AG20443 (cell line): ENCODE data around the gene XYLT1.

Experiments used
- DNase-seq: peaks from one replicate; pipeline ENCODE4 v3.0.0; 2012; ENCODE audit warnings: low spot score, mixed read lengths

Gene XYLT1

GRCh38 chr16:17282247-17282646, 188.5 kb downstream of the XYLT1 start:
- DNase-seq: no peak

- no peak for DNase-seq
Measured at GRCh38 chr16:17281052-17281451, 189.7 kb downstream of the XYLT1 start.

GRCh38 chr16:17278988-17279387, 191.8 kb downstream of the XYLT1 start:
- DNase-seq: no peak

- DNase-seq: no peak
Measured at GRCh38 chr16:17277981-17278381, 192.8 kb downstream of the XYLT1 start.

- DNase-seq: no peak
Measured at GRCh38 chr16:17276610-17277009, 194.2 kb downstream of the XYLT1 start.

- DNase-seq: no peak
Measured at GRCh38 chr16:17276010-17276530, 194.7 kb downstream of the XYLT1 start.

- no peak for DNase-seq
Measured at GRCh38 chr16:17275076-17276009, 195.4 kb downstream of the XYLT1 start.

GRCh38 chr16:17273142-17273561, 197.6 kb downstream of the XYLT1 start:
- DNase-seq: peak; percentile 91

- DNase-seq: no peak
Measured at GRCh38 chr16:17272716-17273115, 198.0 kb downstream of the XYLT1 start.

GRCh38 chr16:17271687-17272086, 199.1 kb downstream of the XYLT1 start:
- no peak for DNase-seq

GRCh38 chr16:17270683-17271109, 200.1 kb downstream of the XYLT1 start:
- no peak for DNase-seq

- no peak for DNase-seq
Measured at GRCh38 chr16:17270111-17270510, 200.6 kb downstream of the XYLT1 start.

GRCh38 chr16:17269439-17269838, 201.3 kb downstream of the XYLT1 start:
- DNase-seq: peak; percentile 36

GRCh38 chr16:17266608-17267313, 204.0 kb downstream of the XYLT1 start:
- DNase-seq: no peak

- DNase-seq: no peak
Measured at GRCh38 chr16:17265154-17265553, 205.6 kb downstream of the XYLT1 start.

- DNase-seq: no peak
Measured at GRCh38 chr16:17261197-17261858, 209.4 kb downstream of the XYLT1 start.

GRCh38 chr16:17260276-17260849, 210.4 kb downstream of the XYLT1 start:
- no peak for DNase-seq

GRCh38 chr16:17259751-17260270, 210.9 kb downstream of the XYLT1 start:
- no peak for DNase-seq

- DNase-seq: no peak
Measured at GRCh38 chr16:17258848-17259713, 211.7 kb downstream of the XYLT1 start.

- no peak for DNase-seq
Measured at GRCh38 chr16:17258077-17258599, 212.6 kb downstream of the XYLT1 start.
